ENCODE measurements around the gene PLCL1. TPM values are rescaled to one million over a fixed set of nuclear protein-coding genes. Genes with fewer than 3 reads are reported as not detected.

Gene PLCL1
- total RNA-seq, 1 donor from 2014 or later, result 1.2 TPM

DNA sequence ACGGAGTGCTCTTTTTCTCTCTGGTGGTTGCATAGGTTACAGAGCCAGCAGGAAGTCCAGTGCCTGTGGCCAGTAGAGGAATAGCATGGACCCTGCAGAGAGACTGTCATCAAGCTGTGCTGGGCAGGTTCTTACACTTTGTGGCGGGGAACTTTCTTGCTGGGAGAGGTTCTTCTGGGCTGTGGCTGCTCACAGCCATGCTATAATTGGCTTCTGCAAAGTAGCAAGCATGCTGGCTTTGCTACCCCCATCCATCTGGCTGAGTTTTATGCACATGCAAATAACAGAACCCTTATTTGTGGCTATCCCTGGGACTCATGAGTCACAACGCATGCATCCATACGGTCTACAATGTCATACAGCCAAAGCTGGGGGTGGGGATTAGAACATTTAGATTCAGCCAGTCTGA is 68.9 kb downstream of the PLCL1 start:
- DNase-seq (ENCODE audit: extremely low spot score, unreplicated experiment), result no peak
- no peaks in the 10 kb centered on the region for H3K27me3 Mint-ChIP-seq (ENCODE audit: unreplicated experiment)
- H3K4me1 Mint-ChIP-seq (ENCODE audit: unreplicated experiment), result peaks cover 10% of the 10 kb centered on the region
- H3K4me3 Mint-ChIP-seq (ENCODE audit: unreplicated experiment), result no peak overlapping the region
- TF ChIP-seq, protein P1, sequence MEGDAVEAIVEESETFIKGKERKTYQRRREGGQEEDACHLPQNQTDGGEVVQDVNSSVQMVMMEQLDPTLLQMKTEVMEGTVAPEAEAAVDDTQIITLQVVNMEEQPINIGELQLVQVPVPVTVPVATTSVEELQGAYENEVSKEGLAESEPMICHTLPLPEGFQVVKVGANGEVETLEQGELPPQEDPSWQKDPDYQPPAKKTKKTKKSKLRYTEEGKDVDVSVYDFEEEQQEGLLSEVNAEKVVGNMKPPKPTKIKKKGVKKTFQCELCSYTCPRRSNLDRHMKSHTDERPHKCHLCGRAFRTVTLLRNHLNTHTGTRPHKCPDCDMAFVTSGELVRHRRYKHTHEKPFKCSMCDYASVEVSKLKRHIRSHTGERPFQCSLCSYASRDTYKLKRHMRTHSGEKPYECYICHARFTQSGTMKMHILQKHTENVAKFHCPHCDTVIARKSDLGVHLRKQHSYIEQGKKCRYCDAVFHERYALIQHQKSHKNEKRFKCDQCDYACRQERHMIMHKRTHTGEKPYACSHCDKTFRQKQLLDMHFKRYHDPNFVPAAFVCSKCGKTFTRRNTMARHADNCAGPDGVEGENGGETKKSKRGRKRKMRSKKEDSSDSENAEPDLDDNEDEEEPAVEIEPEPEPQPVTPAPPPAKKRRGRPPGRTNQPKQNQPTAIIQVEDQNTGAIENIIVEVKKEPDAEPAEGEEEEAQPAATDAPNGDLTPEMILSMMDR (IDR thresholded peaks at IDR 0.05), result no peak
- H3K36me3 Mint-ChIP-seq (ENCODE audit: unreplicated experiment), result no peaks in the 10 kb centered on the region
- no peaks in the 10 kb centered on the region for H3K9me3 Mint-ChIP-seq (ENCODE audit: unreplicated experiment)
- no peak overlapping the region for H3K27ac Mint-ChIP-seq (ENCODE audit: unreplicated experiment)

DNA sequence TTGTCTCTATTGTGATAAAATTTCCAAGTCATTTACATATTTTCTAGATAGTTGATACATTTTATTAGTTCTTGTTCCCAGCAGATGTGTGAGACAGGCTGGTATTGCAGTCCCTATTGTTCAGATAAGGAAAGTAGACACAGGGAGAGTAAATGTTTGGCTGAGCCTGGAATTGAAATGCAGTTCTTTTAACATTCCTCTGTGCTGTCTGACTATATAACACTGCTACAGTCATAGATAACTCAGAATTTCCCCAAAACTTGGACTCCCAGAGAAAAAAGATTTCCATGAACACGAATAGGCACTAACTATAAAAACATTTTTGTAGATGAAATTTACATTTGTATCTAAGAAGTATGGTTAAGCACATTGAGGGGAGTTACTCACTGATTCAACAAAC is 71.4 kb downstream of the PLCL1 start:
- DNase-seq (ENCODE audit: extremely low spot score, unreplicated experiment), result no peak
- Mint-ChIP-seq H3K27me3 (ENCODE audit: unreplicated experiment) (peaks cover 2% of the 10 kb centered on the region), H3K9me3 (ENCODE audit: unreplicated experiment) (no peaks in the 10 kb centered on the region), H3K4me3 (ENCODE audit: unreplicated experiment) (no peak overlapping the region), H3K4me1 (ENCODE audit: unreplicated experiment) (peaks cover 20% of the 10 kb centered on the region), H3K27ac (ENCODE audit: unreplicated experiment) (no peak overlapping the region), H3K36me3 (ENCODE audit: unreplicated experiment) (no peaks in the 10 kb centered on the region)
- TF ChIP-seq, protein P1 (IDR thresholded peaks at IDR 0.05), result no peak

DNA sequence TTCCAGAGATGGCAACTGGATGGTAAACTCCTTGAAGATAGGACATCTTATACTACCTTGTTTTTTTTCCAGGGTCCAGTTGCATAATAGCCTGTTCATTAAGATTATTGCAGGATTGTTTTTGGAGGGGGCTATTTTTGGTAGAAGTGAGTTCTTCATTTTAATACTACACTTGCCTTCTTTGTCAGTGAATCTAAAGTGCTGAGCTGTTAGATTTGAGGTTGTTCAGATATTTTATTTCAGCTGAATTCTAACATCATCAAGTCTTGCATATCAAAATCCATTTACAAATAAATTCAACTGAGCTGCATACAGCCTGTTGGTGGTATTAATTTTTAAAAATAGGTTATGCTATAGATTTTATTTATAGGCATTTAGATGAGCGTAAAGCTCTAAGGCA is 72.1 kb downstream of the PLCL1 start:
- H3K27me3 Mint-ChIP-seq (ENCODE audit: unreplicated experiment), result peaks cover 2% of the 10 kb centered on the region
- H3K36me3 Mint-ChIP-seq (ENCODE audit: unreplicated experiment), result no peaks in the 10 kb centered on the region
- TF ChIP-seq, protein P1 (IDR thresholded peaks at IDR 0.05), result no peak
- H3K4me1 Mint-ChIP-seq (ENCODE audit: unreplicated experiment), result peaks cover 20% of the 10 kb centered on the region
- H3K27ac Mint-ChIP-seq (ENCODE audit: unreplicated experiment), result no peak overlapping the region
- no peak for DNase-seq (ENCODE audit: extremely low spot score, unreplicated experiment)
- no peak overlapping the region for H3K4me3 Mint-ChIP-seq (ENCODE audit: unreplicated experiment)
- H3K9me3 Mint-ChIP-seq (ENCODE audit: unreplicated experiment), result no peaks in the 10 kb centered on the region

DNA sequence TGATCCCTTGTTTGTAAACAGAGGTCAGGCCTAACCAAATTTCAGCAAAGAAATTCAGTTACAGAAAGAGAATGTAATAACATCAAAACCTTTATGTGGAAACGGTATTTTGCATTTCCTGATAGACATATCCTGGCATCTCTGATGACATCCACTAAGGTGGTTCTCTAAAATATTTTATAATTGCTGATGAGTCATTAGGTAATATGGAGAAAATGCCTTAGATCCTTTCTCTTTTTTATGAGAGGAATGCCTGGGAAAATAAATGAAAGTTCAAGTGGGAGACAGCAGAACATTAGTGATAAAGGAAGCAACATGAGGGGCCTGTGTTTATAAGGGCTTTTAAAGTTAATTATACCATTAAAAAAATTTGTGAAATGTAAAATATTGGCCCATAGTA is 72.6 kb downstream of the PLCL1 start:
- Mint-ChIP-seq H3K27ac (ENCODE audit: unreplicated experiment) (no peak overlapping the region), H3K27me3 (ENCODE audit: unreplicated experiment) (peaks cover 2% of the 10 kb centered on the region), H3K9me3 (ENCODE audit: unreplicated experiment) (no peaks in the 10 kb centered on the region), H3K36me3 (ENCODE audit: unreplicated experiment) (no peaks in the 10 kb centered on the region), H3K4me1 (ENCODE audit: unreplicated experiment) (peaks cover 20% of the 10 kb centered on the region), H3K4me3 (ENCODE audit: unreplicated experiment) (no peak overlapping the region)
- TF ChIP-seq, protein P1 (IDR thresholded peaks at IDR 0.05), result no peak
- DNase-seq (ENCODE audit: extremely low spot score, unreplicated experiment), result no peak

DNA sequence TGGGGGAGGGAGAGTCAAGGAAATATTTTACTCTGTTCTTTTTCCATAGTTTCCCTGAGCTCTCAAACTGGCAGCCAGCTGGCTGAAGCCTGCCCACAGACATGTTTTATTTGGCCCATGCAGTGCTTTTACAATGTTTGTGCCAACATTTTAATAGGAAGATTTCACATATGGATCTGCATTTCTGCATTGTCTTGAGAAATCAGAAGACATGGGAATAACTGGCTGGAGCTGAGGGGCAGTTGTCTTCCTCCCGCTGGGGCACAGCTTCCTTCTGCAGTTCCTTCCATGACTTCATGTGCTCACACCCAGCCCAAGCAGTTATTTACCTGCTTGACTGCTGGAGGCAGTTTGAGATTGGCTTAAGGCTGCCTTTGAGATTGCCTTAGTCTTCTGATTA is 74.4 kb downstream of the PLCL1 start:
- no peak for DNase-seq (ENCODE audit: extremely low spot score, unreplicated experiment)
- H3K27ac Mint-ChIP-seq (ENCODE audit: unreplicated experiment), result peak overlapping the region; percentile 2
- no peaks in the 10 kb centered on the region for H3K36me3 Mint-ChIP-seq (ENCODE audit: unreplicated experiment)
- no peak overlapping the region for H3K4me3 Mint-ChIP-seq (ENCODE audit: unreplicated experiment)
- H3K27me3 Mint-ChIP-seq (ENCODE audit: unreplicated experiment), result peaks cover 2% of the 10 kb centered on the region
- TF ChIP-seq, protein P1 (IDR thresholded peaks at IDR 0.05), result no peak
- no peaks in the 10 kb centered on the region for H3K9me3 Mint-ChIP-seq (ENCODE audit: unreplicated experiment)
- H3K4me1 Mint-ChIP-seq (ENCODE audit: unreplicated experiment), result peaks cover 17% of the 10 kb centered on the region
